Measurements from ENCODE around the gene SLC4A11. TPM values are rescaled to one million over a fixed set of nuclear protein-coding genes. Genes with fewer than 3 reads are reported as not detected.

Gene SLC4A11
- total RNA-seq, 1 donor from 2014 or later: 6.6 TPM

- no peak overlapping the region for H3K27ac ChIP-seq (ENCODE audit: low read depth, low read length)
- FAIRE-seq (no peak), DNase-seq (ENCODE audit: low read depth) (no peak)
- Mint-ChIP-seq H3K4me3 (ENCODE audit: unreplicated experiment) (peak overlapping the region; percentile 34), H3K4me1 (ENCODE audit: low read depth, unreplicated experiment) (no peaks in the 10 kb centered on the region), H3K36me3 (ENCODE audit: low read depth, unreplicated experiment) (peaks cover 9% of the 10 kb centered on the region), H3K9me3 (ENCODE audit: unreplicated experiment) (no peaks in the 10 kb centered on the region), H3K27ac (ENCODE audit: unreplicated experiment) (no peak overlapping the region), H3K27me3 (ENCODE audit: low read depth, unreplicated experiment) (no peaks in the 10 kb centered on the region)
- H3K36me3 ChIP-seq (ENCODE audit: insufficient read depth, low read length): peaks cover 3% of the 10 kb centered on the region
- peak overlapping the region; percentile 95 for H3K4me3 ChIP-seq (ENCODE audit: insufficient read depth, low read depth, low read length)
- H3K4me2 ChIP-seq (ENCODE audit: low read length): peak overlapping the region; percentile 99
- H3K27me3 ChIP-seq (ENCODE audit: insufficient read depth, low read length): no peaks in the 10 kb centered on the region
- no peaks in the 10 kb centered on the region for H3K9me3 ChIP-seq (ENCODE audit: insufficient read depth, low read depth, low read length)
- no peak for TF ChIP-seq EZH2 (IDR thresholded peaks at IDR 0.05; ENCODE audit: insufficient read depth, low read length)
- no peak for TF ChIP-seq CTCF (IDR thresholded peaks at IDR 0.05; ENCODE audit: insufficient read depth, low read depth, low read length)
- peaks cover 9% of the 10 kb centered on the region for H3K4me1 ChIP-seq (ENCODE audit: insufficient read depth, low read length)
- H4K20me1 ChIP-seq (ENCODE audit: insufficient read depth, low read length): no peaks in the 10 kb centered on the region
- H3K79me2 ChIP-seq (ENCODE audit: insufficient read depth, low read length): peaks cover 22% of the 10 kb centered on the region
- peak overlapping the region; percentile 89 for H3K9ac ChIP-seq (ENCODE audit: low read length)
- peak overlapping the region; percentile 100 for H2AFZ ChIP-seq (ENCODE audit: low read depth, low read length)
Measured at GRCh38 chr20:3202965-3203314, 36.0 kb downstream of the SLC4A11 start.

DNA sequence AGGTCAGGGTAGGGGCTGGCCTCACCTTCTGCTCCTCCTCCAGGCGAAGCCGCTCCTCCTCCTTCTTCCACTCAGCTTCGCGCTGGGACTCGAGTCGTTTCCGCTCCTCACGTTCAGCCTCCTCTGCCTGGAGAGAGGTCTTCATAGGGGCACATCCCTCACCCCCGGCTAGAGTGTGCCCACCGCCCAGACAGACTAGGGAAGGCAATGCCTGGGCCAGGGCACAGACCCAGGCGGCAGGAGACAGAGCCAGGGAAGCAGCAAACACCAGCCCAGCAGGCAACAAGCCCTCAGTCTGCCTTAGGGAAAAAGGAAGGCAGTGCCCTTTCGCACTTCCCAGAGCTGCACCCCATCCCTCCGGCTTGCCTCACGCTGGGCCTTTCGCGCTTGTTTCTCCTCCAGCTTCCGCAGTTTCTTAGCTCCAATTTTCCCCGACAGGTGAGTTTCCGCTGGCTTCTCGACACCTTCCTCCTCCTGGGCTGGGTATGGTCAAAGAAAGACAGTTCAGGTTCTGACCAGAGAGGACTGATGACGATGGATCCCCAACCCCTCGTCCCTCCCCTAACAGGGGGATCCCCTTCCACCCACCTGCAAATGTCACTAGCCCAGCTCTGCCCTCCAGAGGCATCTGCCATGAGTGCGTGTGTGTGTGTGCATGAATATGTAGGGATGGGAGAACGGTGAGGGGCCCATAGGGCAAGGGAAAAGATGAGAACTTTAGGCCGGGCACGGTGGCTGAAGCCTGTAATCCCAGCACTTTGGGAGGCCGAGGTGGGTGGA, 38.8 kb downstream of the SLC4A11 start:
- TF ChIP-seq EZH2 (IDR thresholded peaks at IDR 0.05; ENCODE audit: insufficient read depth, low read length) (no peak), CTCF (IDR thresholded peaks at IDR 0.05; ENCODE audit: insufficient read depth, low read depth, low read length) (no peak)
- FAIRE-seq (no peak), DNase-seq (ENCODE audit: low read depth) (no peak)
- Histone ChIP-seq H3K9ac (ENCODE audit: low read length) (no peak overlapping the region), H2AFZ (ENCODE audit: low read depth, low read length) (no peak overlapping the region), H3K4me3 (ENCODE audit: insufficient read depth, low read depth, low read length) (no peak overlapping the region), H3K4me1 (ENCODE audit: insufficient read depth, low read length) (peaks cover 9% of the 10 kb centered on the region), H4K20me1 (ENCODE audit: insufficient read depth, low read length) (peaks cover 7% of the 10 kb centered on the region), H3K27ac (ENCODE audit: low read depth, low read length) (no peak overlapping the region), H3K27me3 (ENCODE audit: insufficient read depth, low read length) (no peaks in the 10 kb centered on the region), H3K4me2 (ENCODE audit: low read length) (no peak overlapping the region), H3K9me3 (ENCODE audit: insufficient read depth, low read depth, low read length) (no peaks in the 10 kb centered on the region), H3K79me2 (ENCODE audit: insufficient read depth, low read length) (peaks cover 21% of the 10 kb centered on the region), H3K36me3 (ENCODE audit: insufficient read depth, low read length) (peaks cover 3% of the 10 kb centered on the region)
- peaks cover 20% of the 10 kb centered on the region for H3K36me3 Mint-ChIP-seq (ENCODE audit: low read depth, unreplicated experiment)
- no peak overlapping the region for H3K4me3 Mint-ChIP-seq (ENCODE audit: unreplicated experiment)
- H3K27me3 Mint-ChIP-seq (ENCODE audit: low read depth, unreplicated experiment): no peaks in the 10 kb centered on the region
- no peak overlapping the region for H3K27ac Mint-ChIP-seq (ENCODE audit: unreplicated experiment)
- H3K9me3 Mint-ChIP-seq (ENCODE audit: unreplicated experiment): no peaks in the 10 kb centered on the region
- no peaks in the 10 kb centered on the region for H3K4me1 Mint-ChIP-seq (ENCODE audit: low read depth, unreplicated experiment)

DNA sequence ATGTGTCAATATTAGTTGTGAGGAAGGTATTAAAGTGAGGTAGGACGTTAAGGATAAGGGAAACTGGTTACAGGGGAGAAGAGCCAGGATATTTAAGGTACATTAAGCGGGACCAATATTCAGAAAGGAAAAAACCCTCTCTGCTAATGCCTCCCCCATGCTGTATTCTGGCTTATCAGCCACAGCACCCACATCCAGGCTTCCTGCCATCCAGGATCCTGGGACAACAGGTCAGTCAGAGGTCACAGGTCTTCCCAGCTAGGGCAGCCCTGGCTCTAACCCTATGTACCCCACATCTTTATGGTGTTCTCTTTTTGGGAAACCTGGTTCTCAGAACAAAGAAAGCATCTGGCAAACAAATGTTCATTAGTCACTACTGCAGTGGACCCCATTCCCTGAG, 39.8 kb downstream of the SLC4A11 start:
- peaks cover 21% of the 10 kb centered on the region for H3K36me3 Mint-ChIP-seq (ENCODE audit: low read depth, unreplicated experiment)
- no peak overlapping the region for H3K9ac ChIP-seq (ENCODE audit: low read length)
- no peaks in the 10 kb centered on the region for H3K9me3 ChIP-seq (ENCODE audit: insufficient read depth, low read depth, low read length)
- peaks cover 3% of the 10 kb centered on the region for H3K36me3 ChIP-seq (ENCODE audit: insufficient read depth, low read length)
- H3K27ac Mint-ChIP-seq (ENCODE audit: unreplicated experiment): no peak overlapping the region
- peaks cover 7% of the 10 kb centered on the region for H4K20me1 ChIP-seq (ENCODE audit: insufficient read depth, low read length)
- no peak overlapping the region for H2AFZ ChIP-seq (ENCODE audit: low read depth, low read length)
- no peaks in the 10 kb centered on the region for H3K9me3 Mint-ChIP-seq (ENCODE audit: unreplicated experiment)
- H3K4me1 Mint-ChIP-seq (ENCODE audit: low read depth, unreplicated experiment): no peaks in the 10 kb centered on the region
- peaks cover 9% of the 10 kb centered on the region for H3K4me1 ChIP-seq (ENCODE audit: insufficient read depth, low read length)
- no peaks in the 10 kb centered on the region for H3K27me3 Mint-ChIP-seq (ENCODE audit: low read depth, unreplicated experiment)
- H3K27ac ChIP-seq (ENCODE audit: low read depth, low read length): no peak overlapping the region
- no peak for TF ChIP-seq CTCF (IDR thresholded peaks at IDR 0.05; ENCODE audit: insufficient read depth, low read depth, low read length)
- TF ChIP-seq EZH2 (IDR thresholded peaks at IDR 0.05; ENCODE audit: insufficient read depth, low read length): no peak
- H3K4me3 Mint-ChIP-seq (ENCODE audit: unreplicated experiment): no peak overlapping the region
- no peak overlapping the region for H3K4me3 ChIP-seq (ENCODE audit: insufficient read depth, low read depth, low read length)
- peaks cover 20% of the 10 kb centered on the region for H3K79me2 ChIP-seq (ENCODE audit: insufficient read depth, low read length)
- H3K4me2 ChIP-seq (ENCODE audit: low read length): no peak overlapping the region
- H3K27me3 ChIP-seq (ENCODE audit: insufficient read depth, low read length): no peaks in the 10 kb centered on the region
- FAIRE-seq (no peak), DNase-seq (ENCODE audit: low read depth) (no peak)
